22Rv1 (cell line): ENCODE measurements around the gene SUPT20H.

Experiments
- CTCF ChIP-seq: fragments of 450-650 bp; IDR thresholded peaks from 2 replicates; pipeline ENCODE4 v1.5.1; 2017; ENCODE audit warnings: mild to moderate bottlenecking
- ZFX ChIP-seq: fragments of 450-650 bp; IDR thresholded peaks from 2 replicates; pipeline ENCODE4 v1.6.1; 2017; ENCODE audit warnings: antibody characterized with exemption, borderline replicate concordance

DNA sequence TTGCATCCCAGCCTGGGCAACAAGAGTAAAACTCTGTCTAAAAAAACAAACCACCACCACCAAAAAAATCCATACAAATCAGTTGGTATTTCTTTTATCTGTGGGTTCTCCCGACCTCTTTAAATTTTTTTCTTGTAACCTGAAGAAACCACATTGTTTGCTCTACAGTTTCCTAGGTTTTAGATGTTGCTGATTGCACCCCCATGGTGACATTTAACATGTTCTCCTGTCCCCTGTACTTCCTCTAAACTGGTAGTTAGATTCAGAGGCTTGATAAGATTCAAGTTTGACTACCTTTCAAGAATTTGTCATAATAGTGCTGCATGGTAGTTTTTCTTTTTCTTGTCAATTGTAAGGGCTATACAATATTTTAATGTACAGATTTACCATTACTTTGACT lies 84.3 kb downstream of the SUPT20H start:
- TF ChIP-seq CTCF: no peak
- no peak for TF ChIP-seq ZFX
